Measurements from ENCODE around the gene TBKBP1. TPM values are rescaled to one million over a fixed set of nuclear protein-coding genes. Genes with fewer than 3 reads are reported as not detected.
"Not testable (repeated sequence)": the region's sequence is repeated elsewhere in the genome, so short reads cannot be mapped to it uniquely, and the experiment has no call there.

Gene TBKBP1
- total RNA-seq, 2 donors from 2014 or later: 6.3 to 10.2 TPM

- H3K9me3 Mint-ChIP-seq: no peaks in the 10 kb centered on the region
- peak overlapping the region; percentile 95 for H3K4me3 Mint-ChIP-seq
- peaks cover 12% of the 10 kb centered on the region for H3K4me1 Mint-ChIP-seq
- H3K27ac Mint-ChIP-seq: peak overlapping the region; percentile 90
- ATAC-seq (replicated peaks): peak; percentile 47
- no peaks in the 10 kb centered on the region for H3K27me3 Mint-ChIP-seq
- peaks cover 63% of the 10 kb centered on the region for H3K36me3 Mint-ChIP-seq (ENCODE audit: low read depth)
These were observed 41.6 kb downstream of the TBKBP1 start for GRCh38 chr17:47735536-47736011.

DNA sequence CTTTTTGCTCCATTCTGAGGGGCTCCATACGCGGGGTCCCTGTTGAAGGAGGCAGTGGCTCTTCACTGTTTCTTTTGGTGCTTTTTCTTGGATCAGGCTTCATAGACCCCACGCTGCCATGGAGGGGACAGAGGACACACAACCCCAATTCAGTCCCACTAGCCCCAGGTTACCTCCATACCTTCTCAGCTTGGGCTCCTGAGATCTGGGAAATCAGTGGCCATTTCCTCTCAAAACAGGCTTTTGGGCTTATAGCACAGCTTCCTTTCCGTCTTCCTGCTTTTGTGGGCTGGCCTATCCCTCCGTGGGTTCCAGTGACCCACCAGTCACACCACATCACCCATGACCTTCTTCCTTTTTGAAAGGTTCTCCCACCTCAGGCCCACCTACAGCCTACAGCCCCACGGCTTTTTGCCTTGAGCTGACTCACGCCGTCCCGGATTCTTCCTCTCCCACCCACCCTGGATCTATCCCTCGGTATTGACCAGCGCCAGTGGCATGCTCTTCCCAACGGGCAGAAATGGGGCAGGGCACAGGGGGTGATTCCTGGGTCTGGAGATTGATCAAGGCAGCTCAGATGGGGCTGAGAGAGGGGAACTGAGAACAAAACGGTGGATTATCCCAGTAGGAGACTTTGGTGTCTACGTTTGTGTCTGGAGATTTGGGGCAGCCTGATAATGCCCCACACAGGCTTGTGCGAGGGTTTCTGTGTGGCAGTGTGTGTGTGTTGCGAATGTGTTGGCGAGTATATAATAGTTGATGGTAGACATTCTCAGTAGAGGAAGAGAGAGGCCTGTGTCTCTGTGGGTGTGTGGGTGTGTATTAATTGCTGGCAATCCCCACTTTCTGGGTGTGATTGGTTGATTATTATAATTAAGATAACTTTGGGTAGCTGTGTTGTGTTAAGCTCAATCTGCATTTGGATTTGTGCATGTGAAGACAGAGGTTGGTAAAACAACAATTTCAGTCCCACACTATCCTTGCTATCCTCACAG is 42.8 kb downstream of the TBKBP1 start:
- peak overlapping the region; percentile 90 for H3K27ac Mint-ChIP-seq
- no peaks in the 10 kb centered on the region for H3K9me3 Mint-ChIP-seq
- H3K36me3 Mint-ChIP-seq (ENCODE audit: low read depth): peaks cover 75% of the 10 kb centered on the region
- H3K4me3 Mint-ChIP-seq: peak overlapping the region; percentile 95
- no peaks in the 10 kb centered on the region for H3K27me3 Mint-ChIP-seq
- peaks cover 24% of the 10 kb centered on the region for H3K4me1 Mint-ChIP-seq
- no peak for ATAC-seq (replicated peaks)

DNA sequence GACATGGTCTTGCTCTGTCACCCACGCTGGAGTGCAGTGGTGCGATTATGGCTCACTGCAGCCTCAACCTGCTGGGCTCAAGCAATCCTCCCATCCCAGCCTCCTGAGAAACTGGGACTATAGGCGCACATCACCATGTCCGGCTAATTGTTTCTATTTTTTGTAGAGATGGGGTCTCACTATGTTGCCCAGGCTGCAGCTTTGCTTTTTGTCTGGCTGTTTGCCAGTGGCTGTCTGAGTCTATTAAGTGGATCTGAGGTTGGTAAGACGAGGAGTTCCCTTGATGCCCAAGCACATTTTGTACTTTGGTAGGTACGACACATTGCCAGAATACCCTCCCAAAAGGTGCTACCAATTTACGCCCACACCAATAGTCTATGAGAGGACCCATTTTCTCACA is 44.2 kb downstream of the TBKBP1 start:
- Mint-ChIP-seq H3K4me3 (no peak overlapping the region), H3K9me3 (no peaks in the 10 kb centered on the region), H3K36me3 (ENCODE audit: low read depth) (peaks cover 87% of the 10 kb centered on the region), H3K27ac (no peak overlapping the region), H3K4me1 (peaks cover 26% of the 10 kb centered on the region), H3K27me3 (no peaks in the 10 kb centered on the region)
- no peak for ATAC-seq (replicated peaks)

- Mint-ChIP-seq H3K4me3 (peak overlapping the region; percentile 15), H3K9me3 (no peaks in the 10 kb centered on the region), H3K4me1 (peaks cover 26% of the 10 kb centered on the region), H3K36me3 (ENCODE audit: low read depth) (peaks cover 91% of the 10 kb centered on the region), H3K27me3 (no peaks in the 10 kb centered on the region), H3K27ac (no peak overlapping the region)
- no peak for ATAC-seq (replicated peaks)
These were observed 45.2 kb downstream of the TBKBP1 start for GRCh38 chr17:47739150-47739549.

DNA sequence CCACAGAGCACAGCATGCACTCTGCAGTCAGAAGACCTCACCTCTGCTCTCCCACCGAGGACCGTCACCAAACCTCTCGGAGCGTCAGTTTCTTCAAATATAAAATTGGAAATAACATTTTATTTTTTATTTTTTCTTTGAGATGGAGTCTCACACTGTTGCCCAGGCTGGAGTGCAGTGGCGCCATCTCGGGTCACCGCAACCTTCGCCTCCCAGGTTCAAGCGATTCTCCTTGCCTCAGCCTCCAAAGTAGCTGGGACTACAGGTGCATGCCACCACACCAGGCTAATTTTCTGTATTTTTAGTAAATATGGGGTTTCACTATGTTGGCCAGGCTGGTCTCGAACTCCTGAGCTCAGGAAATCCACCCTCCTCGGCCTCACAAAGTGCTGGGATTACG is 46.0 kb downstream of the TBKBP1 start:
- not testable (repeated sequence) for H3K9me3 Mint-ChIP-seq; H3K27ac Mint-ChIP-seq; ATAC-seq (replicated peaks); H3K4me3 Mint-ChIP-seq; H3K27me3 Mint-ChIP-seq
- peaks cover 91% of the 10 kb centered on the region for H3K36me3 Mint-ChIP-seq (ENCODE audit: low read depth)
- H3K4me1 Mint-ChIP-seq: peaks cover 26% of the 10 kb centered on the region

- Mint-ChIP-seq H3K4me3 (peak overlapping the region; percentile 62), H3K36me3 (ENCODE audit: low read depth) (peaks cover 91% of the 10 kb centered on the region), H3K9me3 (no peaks in the 10 kb centered on the region), H3K27me3 (no peaks in the 10 kb centered on the region), H3K4me1 (peaks cover 25% of the 10 kb centered on the region), H3K27ac (peak overlapping the region; percentile 28)
- ATAC-seq (replicated peaks): peak; percentile 34
These were observed 47.3 kb downstream of the TBKBP1 start for GRCh38 chr17:47741109-47741792.

GRCh38 chr17:47741793-47742145 is 47.8 kb downstream of the TBKBP1 start:
- Mint-ChIP-seq H3K9me3 (no peaks in the 10 kb centered on the region), H3K4me3 (peak overlapping the region; percentile 62), H3K27ac (peak overlapping the region; percentile 28), H3K27me3 (no peaks in the 10 kb centered on the region), H3K36me3 (ENCODE audit: low read depth) (peaks cover 91% of the 10 kb centered on the region), H3K4me1 (peaks cover 19% of the 10 kb centered on the region)
- ATAC-seq (replicated peaks): peak; percentile 42

- peak; percentile 38 for ATAC-seq (replicated peaks)
- Mint-ChIP-seq H3K36me3 (ENCODE audit: low read depth) (peaks cover 91% of the 10 kb centered on the region), H3K27ac (no peak overlapping the region), H3K9me3 (no peaks in the 10 kb centered on the region), H3K4me3 (no peak overlapping the region), H3K27me3 (no peaks in the 10 kb centered on the region), H3K4me1 (peaks cover 14% of the 10 kb centered on the region)
These were observed 48.6 kb downstream of the TBKBP1 start for GRCh38 chr17:47742319-47743181.

- Mint-ChIP-seq H3K4me3 (no peak overlapping the region), H3K4me1 (peaks cover 14% of the 10 kb centered on the region), H3K9me3 (no peaks in the 10 kb centered on the region), H3K36me3 (ENCODE audit: low read depth) (peaks cover 84% of the 10 kb centered on the region), H3K27me3 (no peaks in the 10 kb centered on the region), H3K27ac (no peak overlapping the region)
- ATAC-seq (replicated peaks): no peak
These were observed 50.4 kb downstream of the TBKBP1 start for GRCh38 chr17:47744168-47745036.

DNA sequence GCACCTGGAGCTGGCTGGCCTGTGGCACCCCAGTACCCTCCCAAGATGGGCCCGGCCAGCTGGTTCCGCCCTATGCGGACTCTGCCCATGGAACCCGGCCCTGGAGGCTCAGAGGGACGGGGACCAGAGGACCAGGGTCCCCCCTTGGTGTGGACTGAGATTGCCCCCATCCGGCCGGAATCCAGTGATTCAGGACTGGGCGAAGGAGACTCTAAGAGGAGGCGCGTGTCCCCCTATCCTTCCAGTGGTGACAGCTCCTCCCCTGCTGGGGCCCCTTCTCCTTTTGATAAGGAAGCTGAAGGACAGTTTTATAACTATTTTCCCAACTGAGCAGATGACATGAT is 51.0 kb downstream of the TBKBP1 start:
- H3K4me3 Mint-ChIP-seq: no peak overlapping the region
- H3K27me3 Mint-ChIP-seq: no peaks in the 10 kb centered on the region
- H3K27ac Mint-ChIP-seq: no peak overlapping the region
- no peak for ATAC-seq (replicated peaks)
- peaks cover 80% of the 10 kb centered on the region for H3K36me3 Mint-ChIP-seq (ENCODE audit: low read depth)
- no peaks in the 10 kb centered on the region for H3K9me3 Mint-ChIP-seq
- H3K4me1 Mint-ChIP-seq: peaks cover 14% of the 10 kb centered on the region

DNA sequence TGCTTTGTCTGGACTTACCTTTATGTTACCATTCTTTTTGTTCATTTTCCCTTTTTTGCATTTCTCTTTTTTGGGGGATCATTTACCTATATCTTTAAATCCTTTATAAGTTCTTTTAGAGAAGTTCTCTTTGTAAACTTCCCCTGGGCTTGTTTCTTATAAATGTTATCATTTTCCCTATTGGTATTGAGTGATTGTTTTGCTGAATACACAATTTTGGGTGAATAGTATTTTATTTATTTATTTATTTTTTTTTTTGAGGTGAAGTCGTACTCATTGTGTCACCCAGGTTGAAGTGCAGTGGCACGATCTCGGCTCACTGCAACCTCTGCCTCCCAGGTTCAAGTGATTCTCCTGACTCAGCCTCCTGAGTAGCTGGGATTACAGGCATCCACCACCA is 57.5 kb downstream of the TBKBP1 start:
- no peaks in the 10 kb centered on the region for H3K27me3 Mint-ChIP-seq
- H3K27ac Mint-ChIP-seq: no peak overlapping the region
- H3K9me3 Mint-ChIP-seq: no peaks in the 10 kb centered on the region
- H3K36me3 Mint-ChIP-seq (ENCODE audit: low read depth): peaks cover 18% of the 10 kb centered on the region
- no peak overlapping the region for H3K4me3 Mint-ChIP-seq
- no peak for ATAC-seq (replicated peaks)
- no peaks in the 10 kb centered on the region for H3K4me1 Mint-ChIP-seq

- Mint-ChIP-seq H3K27ac (no peak overlapping the region), H3K27me3 (peaks cover 4% of the 10 kb centered on the region), H3K4me1 (no peaks in the 10 kb centered on the region), H3K9me3 (no peaks in the 10 kb centered on the region), H3K4me3 (no peak overlapping the region), H3K36me3 (ENCODE audit: low read depth) (no peaks in the 10 kb centered on the region)
- ATAC-seq (replicated peaks): no peak
These were observed 63.4 kb downstream of the TBKBP1 start for GRCh38 chr17:47757386-47757785.

DNA sequence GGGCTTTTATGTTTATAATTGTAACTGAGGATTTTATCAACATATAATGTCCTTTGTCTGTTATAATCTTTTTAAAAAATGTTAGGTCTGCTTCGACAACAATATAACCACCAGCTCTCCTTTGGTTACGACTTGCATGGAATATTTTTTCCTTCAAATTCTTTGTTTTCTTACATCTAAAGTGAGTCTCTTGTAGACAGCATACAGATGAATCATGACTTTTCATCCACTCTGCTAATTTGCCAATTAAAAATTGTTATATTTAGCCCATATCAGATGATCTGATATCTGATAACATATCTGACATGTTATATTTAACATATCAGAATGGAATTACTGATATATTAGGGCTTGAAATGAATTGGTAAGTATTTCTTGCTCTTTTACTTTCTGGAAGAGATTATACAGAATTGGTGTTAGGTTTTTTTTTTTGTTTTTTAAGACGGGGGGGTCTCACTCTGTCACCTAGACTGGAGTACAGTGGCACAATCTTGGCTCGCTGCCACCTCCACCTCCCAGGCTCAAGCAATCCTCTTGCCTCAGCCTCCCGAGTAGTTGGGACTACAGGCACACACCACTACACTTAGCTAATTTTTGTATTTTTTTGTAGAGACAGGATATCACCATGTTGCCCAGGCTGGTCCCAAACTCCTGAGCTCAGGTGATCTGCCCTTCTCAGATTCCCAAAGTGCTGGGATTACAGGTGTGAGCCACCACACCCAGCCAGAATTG is 66.6 kb downstream of the TBKBP1 start:
- Mint-ChIP-seq H3K4me1 (peaks cover 5% of the 10 kb centered on the region), H3K9me3 (no peaks in the 10 kb centered on the region), H3K4me3 (no peak overlapping the region), H3K27me3 (peaks cover 4% of the 10 kb centered on the region), H3K36me3 (ENCODE audit: low read depth) (no peaks in the 10 kb centered on the region), H3K27ac (no peak overlapping the region)
- no peak for ATAC-seq (replicated peaks)

Data from activated T-helper 17 cell treated with anti-CD3 and anti-CD28 coated beads, Interleukin-2, amount 50 U/mL, for 72 hours (primary cell).